Putamen (tissue), 1 donor: ENCODE data around the gene NRXN2.
A peak's percentile ranks its signal among the peaks of the same experiment; 100 is the strongest.

ENCODE experiments used
- DNase-seq: peaks from one replicate; pipeline ENCODE4 v3.0.0-alpha.2; 2016; ENCODE audit warnings: low spot score

The NRXN2 gene

DNA sequence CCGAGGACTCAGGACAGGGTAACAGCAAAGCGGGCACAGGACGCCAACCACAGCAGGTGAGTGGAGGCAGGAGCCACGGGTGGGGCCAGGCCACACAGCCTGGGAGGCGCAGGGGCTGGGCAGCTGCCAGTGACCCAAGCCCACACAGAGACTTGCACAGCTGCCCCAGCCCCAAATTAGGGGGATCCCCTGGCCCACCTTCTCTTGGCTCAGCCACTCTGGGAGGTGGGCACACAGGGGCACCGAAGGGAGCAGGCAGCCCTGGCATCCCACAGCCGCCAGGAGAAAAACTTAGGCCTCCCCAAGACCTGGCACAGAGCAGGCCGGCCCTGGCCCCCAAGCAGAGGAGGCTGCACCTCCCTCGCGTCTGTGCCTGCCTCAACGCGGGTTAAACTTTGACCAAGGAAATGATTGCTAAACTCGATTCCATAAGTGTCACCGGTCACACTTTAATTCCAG lies 132.2 kb downstream of the NRXN2 start, which contains the start of gene SLC22A12:
TSS of gene SLC22A12 (plus strand) at position 458 of the 459 bp plus-strand sequence. CDS start 337 bp downstream, outside the sequence.
- no peak for DNase-seq

DNA sequence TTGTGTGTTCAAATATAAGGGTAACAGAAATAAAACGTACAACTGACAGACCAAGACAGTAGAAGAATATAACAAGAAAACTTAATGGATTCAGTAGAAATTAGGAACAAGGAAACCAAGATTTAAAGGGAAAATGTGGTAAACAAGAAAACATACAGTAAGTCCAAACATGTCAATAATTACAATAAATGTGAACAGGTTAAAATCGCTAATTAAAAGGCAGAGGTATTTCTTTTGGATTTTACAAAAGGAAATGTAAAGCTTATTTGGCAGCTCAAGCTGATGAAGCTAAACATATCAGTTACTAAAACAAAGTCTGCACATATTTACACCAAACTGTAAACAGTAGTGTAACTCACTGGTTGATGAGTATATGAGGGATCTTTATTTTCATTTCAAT lies 134.3 kb downstream of the NRXN2 start:
- no peak for DNase-seq

DNA sequence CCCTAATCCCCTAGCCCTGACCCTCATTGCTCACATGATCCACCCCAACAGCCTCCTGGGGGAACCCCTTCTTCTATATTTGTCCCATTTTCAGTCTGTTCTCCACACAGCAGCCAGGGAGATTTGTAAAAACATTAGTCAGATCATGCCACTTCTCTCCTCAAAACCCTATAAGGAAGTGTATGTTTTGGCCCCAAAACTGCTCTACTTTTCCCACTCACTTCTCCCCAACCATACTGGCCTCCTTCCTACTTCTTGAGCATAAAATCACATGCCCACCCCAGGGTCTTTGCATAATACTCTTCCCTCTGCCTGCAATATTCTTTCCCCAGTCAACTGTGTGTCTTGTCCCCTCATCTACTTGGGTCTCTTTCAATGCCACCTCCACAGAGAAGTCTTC lies 136.6 kb downstream of the NRXN2 start:
- DNase-seq, result no peak

DNA sequence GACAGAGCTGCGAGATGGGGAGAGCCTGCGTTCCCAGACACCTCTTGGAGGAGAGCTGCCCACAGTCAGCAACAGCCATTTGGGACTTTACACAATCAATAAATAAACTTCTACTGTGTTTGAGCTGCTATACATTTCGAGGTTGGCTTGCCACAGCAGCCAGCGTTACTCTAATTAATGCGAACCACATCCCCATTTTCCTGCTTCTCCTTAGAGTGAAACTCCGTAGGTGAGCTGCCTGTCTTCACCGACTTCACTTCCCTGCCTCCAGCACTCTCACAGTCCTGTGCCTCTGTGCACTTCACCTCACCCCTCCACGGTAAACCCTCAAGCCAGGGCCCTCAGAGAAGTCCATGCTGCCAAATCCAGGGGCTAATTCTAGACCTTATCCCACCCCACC lies 137.8 kb downstream of the NRXN2 start:
- DNase-seq, result no peak

DNA sequence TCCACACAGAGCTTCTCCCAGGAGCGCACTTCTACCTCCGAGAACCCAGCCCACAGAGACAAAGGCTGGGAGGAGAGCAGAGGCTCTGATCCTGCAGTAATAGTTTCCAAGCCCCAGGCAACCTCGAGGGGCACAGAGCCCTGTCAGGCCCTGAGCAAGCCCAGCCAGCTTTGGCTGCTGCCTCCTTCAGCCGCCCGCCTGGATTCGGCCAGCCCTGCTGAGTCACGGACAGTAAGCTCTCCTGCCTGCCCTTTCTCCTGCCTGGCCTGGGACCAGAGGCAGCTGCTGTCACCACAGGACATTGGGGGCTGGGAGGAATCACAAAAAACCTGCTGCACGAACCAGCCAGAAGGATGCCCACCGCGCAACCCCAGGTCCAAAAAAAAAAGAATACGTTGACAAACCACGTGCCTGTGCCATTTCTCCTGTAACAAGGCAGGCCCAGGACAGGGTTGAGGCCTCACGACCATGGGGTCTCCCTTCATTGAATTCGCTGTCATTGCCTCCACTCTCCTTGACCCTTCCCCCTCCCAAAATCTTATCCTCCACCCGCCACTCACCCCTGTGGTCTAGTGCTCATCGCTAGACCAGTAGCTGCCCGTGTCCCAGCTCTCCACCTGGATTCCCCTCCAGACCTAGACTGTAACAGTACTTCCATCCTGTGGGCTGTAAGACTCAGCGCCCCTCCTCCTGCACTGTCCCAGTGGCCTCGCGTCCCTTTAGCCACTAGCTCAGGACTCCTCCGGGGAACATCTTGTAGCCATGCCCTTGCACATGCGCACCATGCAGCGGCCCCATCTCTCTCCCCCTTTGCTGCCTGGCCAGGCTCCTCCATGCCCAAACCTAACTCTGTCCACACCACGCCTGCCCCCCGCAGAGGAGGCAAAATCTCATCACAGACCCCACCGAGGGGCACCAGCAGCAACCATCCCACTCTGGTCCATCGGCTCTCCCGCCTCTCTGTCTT lies 139.4 kb downstream of the NRXN2 start:
- DNase-seq, result no peak

DNA sequence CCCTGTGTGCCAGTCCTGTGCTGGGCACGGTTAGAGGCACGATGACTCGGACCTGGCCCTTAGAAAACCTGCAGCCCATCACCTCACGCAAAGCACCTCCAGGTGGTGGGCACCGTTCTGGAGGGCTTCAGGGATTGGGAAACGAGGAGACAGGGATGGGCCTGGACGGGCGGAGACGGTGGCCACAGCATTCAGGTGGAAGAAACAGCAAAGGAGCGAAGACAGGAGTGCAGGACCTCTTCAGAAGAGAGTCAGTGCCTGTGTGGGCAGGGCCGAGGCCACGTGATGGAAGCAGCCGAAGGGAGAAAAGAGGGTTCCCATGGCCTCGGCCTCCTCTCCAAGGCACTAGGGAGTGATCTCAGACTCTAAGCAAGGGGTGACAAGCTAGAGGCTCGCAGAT lies 140.1 kb downstream of the NRXN2 start:
- DNase-seq, result no peak

DNA sequence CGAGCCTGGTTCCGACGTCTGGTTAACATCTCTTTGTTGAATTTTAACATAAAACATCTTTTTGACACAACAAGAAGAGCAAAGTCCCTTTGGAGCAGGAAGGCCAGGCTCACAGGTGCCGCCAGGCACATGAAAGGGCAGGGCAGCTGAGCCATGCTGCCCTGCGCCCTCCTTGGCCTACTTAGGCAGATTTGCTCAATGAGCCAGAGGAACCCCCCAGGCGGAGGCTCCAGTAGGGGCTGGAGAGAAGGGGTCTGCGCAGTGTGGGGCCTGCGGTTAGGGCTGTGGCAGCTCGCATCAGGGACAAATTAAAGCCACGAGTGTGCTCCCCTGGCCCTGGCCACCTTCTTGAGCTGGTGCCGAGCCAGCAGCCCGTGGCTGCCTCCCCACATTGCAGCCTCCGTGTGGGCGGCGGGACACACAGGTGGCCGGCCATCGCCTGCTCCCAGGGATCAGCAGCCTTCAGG lies 141.9 kb downstream of the NRXN2 start:
- no peak for DNase-seq

DNA sequence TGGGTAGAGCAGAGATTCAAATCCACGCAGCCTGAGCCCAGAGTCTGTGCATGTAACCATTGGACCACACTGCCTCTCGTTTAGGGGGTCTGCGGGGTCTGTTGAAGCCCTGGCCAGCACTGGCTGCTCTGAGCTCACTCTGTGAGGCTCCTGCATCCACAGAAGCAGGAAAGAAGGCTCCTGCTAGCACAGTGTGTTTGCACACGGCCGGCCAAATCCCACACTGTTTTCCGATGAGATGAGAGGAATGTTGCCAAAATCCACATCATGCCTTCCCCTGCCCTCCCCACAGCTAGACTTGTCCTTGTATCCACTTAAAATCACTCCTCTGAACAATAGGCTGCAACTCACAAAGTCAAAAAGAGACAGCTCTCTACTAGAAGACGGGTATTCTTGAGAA lies 142.6 kb downstream of the NRXN2 start:
- DNase-seq, result no peak

DNA sequence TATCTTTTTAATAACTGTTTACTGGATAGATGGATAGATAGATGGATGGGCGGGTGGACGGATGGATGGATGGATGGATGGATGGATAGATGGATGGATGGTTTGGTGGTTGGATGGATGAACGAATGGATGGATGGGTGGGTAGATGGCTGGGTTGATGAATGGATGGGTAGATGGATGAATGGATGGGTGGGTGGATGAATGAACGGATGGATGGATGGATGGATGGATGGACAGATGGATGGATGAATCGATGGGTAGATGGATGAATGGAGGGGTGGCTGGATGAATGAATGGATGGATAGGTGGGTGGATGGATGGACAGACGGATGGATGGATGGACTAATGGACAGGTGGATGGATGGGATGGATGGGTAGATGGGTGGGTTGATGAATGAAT lies 145.8 kb downstream of the NRXN2 start:
- no peak for DNase-seq

DNA sequence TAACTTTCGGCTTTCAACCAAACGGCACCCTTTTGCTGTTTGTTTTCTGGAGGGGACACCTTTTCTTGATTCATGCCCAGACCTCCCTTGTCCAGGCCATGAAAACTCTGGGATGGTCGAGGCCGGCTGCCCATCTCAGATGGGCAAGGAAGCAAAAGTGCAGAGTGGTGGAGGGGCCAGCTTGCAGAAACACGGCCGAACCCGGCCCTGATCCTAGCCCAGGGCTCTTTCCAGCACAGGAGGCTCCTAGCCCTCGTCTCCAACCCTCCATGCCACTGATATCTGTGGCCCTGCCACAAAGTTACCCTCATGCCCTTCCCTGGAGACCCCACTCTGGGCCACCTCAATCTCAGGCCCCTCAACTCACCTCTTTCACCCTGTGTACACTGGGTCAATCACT lies 150.9 kb downstream of the NRXN2 start:
- DNase-seq, result no peak

DNA sequence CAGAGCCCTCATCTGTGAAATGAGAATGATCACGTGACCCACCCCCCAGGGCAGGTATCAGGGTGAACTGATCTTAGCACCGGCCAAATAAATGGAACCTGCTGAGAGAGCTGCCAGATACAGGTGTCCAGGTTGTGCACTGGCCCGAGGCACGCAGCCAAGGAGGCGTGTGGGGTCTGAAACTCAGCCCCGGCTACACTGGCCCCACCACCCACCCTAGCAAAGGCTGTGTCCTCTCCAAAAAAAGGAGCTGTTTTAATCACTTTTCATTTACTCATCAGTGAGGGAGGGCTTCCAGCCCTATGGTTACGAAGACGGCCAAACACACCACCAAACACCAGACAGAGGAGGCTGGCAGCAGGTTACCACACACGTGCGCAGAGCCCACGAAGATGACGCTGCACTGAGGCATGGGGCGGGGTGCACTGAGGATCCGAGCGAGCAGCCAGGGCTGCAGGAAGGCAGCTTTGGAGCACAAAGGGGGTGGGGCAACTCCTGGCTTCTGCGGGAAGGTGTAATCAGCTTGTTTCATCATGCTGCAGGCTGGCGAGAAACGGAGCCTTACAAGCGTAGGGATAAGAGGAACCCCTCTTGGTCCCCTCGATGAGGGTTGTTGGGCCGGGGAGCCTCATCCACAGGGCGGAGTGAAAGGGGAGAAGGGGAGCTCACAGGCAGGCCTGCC lies 151.4 kb downstream of the NRXN2 start:
- no peak for DNase-seq

DNA sequence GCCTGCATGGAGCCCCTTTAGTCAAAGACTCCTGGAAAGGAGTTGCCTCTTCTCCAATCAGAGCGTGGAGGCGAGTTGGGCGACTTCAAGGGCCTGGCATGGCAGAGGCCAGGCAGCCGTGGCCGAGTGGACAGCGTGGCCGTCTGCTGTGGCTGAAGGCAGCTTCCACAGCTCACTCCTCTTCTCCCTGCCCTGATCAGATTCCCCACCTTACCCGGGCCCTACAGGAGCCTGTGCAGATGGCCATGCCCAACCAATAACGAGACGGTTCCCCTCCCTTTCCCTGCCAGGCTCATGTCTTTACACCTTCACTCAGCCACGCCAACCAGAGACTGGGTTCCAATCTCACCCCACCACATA lies 152.0 kb downstream of the NRXN2 start:
- no peak for DNase-seq

DNA sequence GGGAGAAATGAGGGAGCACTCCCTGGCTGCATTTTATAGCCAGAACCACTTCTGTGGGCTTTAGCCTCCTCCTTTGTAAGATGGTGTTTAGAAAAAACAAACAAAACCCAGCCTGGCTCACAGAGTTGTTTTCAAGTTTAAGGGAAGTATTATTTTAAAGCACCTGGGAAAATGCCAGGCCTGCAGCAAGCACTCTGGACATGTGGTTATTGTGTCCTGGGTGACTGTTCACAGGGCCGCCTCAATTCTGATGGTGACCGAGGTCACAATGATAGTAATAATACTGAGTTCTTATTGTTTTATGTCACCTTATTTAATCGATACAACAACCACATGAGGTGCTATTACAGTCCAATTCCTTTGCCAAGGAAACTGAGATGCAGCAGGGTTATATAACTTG lies 152.7 kb downstream of the NRXN2 start:
- no peak for DNase-seq

DNA sequence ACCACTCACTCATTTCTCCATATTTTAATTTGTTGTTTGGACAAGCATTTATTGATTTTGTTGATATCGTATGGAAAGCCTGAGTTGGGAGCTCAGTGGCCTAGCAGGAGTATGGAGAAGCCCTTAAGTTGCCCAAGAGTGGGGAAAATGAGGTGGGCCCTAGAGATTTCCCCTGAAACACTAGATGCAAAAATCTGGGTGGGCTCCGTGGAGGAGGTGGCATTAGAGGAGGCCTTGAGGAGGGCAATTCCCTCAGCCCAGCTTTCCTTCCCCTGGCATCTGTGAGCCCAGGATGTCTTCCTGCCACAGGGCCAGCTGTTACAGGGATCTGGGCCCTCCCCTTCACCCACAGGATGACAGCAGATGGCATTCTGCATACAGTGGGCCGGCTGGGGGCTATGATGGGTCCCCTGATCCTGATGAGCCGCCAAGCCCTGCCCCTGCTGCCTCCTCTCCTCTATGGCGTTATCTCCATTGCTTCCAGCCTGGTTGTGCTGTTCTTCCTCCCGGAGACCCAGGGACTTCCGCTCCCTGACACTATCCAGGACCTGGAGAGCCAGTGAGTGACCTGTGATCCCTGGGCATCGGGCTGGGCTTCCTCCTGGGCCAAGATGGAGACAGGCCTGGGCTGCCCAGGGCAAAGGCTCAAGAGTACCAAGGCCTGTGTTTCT lies 153.6 kb downstream of the NRXN2 start:
- DNase-seq, result no peak

DNA sequence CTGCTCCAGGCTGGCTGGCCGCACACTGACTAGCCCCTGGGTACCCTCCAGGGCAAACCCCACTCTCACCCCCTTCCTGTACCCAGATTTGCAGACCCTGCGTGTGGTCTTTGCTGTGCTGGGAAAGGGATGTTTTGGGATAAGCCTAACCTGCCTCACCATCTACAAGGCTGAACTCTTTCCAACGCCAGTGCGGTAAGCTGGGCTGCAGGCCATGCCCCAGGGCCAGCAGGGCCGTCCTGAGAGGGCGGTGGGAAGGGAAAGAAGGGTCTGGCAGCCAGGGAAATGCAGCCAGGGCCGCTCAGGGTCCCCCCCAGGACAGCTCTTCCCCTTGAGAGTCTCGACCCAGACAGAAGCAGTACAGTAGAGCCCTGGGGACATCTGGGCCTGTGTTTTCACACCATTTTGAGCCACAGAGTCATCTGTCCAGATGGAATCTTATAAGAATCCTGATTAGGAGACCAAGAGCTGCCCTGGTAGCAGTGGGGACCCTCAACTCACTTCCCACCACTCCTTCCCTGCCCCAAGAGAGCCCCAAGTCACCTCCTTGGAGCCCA lies 154.3 kb downstream of the NRXN2 start:
- DNase-seq, result no peak

DNA sequence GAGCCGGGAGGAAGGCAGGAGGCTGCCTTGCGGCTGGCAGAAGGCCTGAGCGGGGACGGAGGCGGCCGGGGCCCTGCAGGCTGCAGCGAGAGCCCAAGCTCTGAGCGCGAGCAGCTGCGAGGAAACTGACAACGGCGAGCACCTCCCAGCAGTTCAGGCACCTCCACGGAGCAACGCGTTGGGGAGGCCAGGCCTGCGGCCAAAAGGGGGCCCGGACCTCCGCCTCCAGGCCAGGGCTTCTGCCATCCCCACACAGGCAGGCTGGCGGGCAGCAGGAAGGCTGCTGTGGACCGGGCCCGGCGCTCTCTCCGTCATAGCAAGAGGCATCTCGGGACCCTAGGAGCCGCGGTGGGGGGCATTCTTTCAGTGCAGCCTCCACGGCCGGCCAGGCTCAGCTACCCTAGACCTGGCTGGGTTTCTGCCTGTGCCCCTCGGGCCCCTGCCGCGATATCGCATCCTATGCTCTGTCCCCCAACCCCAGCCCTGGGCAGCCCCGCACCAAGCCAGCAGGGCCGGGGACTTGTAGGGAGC lies 154.9 kb downstream of the NRXN2 start:
- DNase-seq, result no peak

DNA sequence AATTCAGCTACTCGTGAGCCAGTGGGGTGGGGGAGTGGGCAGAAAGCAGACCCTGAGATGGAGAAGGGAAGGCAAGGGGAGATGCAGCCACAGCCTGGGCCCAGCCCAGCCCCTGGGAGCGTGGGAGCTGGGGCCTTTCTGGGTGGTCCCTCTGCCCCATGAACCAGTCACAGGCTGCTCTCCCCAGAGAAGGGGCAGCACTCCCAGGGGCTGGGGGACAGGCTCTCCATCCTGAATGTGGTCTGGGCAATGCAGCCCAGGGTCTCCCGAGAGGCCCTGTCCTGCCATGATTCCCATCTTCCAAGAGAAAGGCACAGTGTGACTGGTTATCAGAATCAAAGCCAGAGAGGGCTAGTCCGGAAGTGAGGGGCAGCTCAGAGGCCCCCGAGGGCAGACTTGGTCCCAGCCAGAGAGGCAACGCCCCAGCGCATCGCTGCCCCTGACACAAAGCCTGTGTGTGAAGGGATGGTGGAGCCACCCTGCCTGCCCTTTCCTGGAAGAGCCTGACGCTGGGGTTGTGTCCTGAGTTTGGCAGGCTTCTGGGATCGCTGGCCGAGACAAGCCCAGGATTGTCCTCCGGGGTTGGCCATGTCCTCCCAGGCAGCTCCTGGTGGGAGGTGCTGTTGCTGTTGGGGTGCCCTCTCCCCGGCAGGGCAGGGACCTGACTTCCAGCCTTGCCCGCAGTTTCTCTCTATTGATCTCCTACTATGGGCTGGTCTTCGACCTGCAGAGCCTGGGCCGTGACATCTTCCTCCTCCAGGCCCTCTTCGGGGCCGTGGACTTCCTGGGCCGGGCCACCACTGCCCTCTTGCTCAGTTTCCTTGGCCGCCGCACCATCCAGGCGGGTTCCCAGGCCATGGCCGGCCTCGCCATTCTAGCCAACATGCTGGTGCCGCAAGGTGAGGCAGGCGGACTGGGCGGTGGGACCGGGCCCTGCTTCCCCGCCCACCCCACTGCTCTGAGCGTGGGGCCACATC lies 155.8 kb downstream of the NRXN2 start:
- DNase-seq, result no peak

DNA sequence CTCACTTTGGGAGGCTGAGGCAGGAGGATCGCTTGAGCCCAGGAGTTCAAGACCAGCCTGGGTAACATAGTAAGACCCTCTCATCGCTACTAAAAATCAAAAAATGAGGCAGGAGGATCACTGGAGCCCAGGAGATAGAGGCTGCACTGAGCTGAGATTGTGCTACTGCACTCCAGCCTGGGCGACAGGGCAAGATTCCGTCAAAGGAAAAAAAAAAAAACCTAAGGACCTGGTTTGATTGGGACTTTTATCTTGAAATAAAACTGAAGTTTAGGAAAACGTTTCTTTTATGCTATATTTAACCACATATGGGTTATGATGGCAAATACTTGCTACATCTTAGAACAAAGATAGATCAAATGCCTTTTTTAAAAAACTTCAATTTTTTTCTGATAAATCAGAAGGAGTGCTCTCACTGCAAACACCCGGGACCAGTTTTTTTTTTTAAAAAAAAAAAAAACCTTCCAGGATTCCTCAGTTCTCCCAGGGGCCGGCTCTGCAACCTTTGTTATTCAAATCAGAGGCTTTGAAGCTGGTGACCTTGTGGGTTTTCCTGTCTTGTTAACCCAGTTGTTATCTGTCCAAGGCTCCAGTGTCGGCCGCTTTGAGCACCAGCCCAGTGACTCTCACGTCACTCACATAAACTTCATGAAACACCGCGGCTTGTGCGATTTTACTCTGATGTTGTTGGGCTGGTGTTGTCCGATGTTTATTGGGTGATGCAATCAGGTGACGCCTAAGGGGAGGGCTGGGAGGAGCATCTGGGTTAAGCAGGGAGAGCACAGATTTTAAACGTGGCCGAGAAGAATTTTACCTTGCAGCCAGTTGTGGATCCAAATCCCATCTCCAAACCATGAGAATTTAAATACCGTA lies 156.7 kb downstream of the NRXN2 start:
- DNase-seq, result peak; percentile 26
